Smooth muscle cell (in vitro differentiated cells): ENCODE data around the gene TBCD. TPM values are rescaled to one million over a fixed set of nuclear protein-coding genes. Genes with fewer than 3 reads are reported as not detected.

Source experiments
- DNase-seq: peaks from one replicate; lab custom pipeline; 2025; ENCODE audit not compliant: unreplicated experiment; lab: John Stamatoyannopoulos, UW
- H2AFZ ChIP-seq: fragments of 200-600 bp; sonication (generic); 2 replicates; pipeline ENCODE4 v1.6.0; 2016; ENCODE audit warnings: antibody characterized with exemption, low read depth, mild to moderate bottlenecking
- H3F3A ChIP-seq: fragments of 200-600 bp; sonication (generic); 2 replicates; pipeline ENCODE4 v1.6.0; 2017; ENCODE audit warnings: antibody characterized with exemption, low read depth
- H3K27ac ChIP-seq: fragments of 200-600 bp; sonication (generic); 2 replicates; pipeline ENCODE4 v1.5.1; 2016; ENCODE audit warnings: low read depth, mild to moderate bottlenecking
- H3K27me3 ChIP-seq: fragments of 200-600 bp; sonication (generic); 2 replicates; pipeline ENCODE4 v1.6.1; 2016; ENCODE audit warnings: low read depth, mild to moderate bottlenecking
- H3K36me3 ChIP-seq: fragments of 200-600 bp; sonication (generic); 2 replicates; pipeline ENCODE4 v1.5.1; 2016; ENCODE audit warnings: low read depth
- H3K4me1 ChIP-seq: fragments of 200-600 bp; sonication (generic); 2 replicates; pipeline ENCODE4 v1.5.1; 2016; ENCODE audit warnings: low read depth
- H3K4me2 ChIP-seq: fragments of 200-600 bp; sonication (generic); 2 replicates; pipeline ENCODE4 v1.6.0; 2016; ENCODE audit warnings: mild to moderate bottlenecking
- H3K4me3 ChIP-seq: fragments of 200-600 bp; sonication (generic); 2 replicates; pipeline ENCODE4 v1.5.1; 2016; ENCODE audit warnings: mild to moderate bottlenecking
- H3K79me2 ChIP-seq: fragments of 200-600 bp; sonication (generic); 2 replicates; pipeline ENCODE4 v1.6.0; 2016; ENCODE audit warnings: low read depth, mild to moderate bottlenecking
- H3K9ac ChIP-seq: fragments of 200-600 bp; sonication (generic); 2 replicates; pipeline ENCODE4 v1.6.0; 2016; ENCODE audit warnings: low read depth
- H3K9me3 ChIP-seq: fragments of 200-600 bp; sonication (generic); replicated peaks from 2 replicates; pipeline ENCODE4 v1.5.1; 2016; ENCODE audit warnings: low read depth
- H4K20me1 ChIP-seq: fragments of 200-600 bp; sonication (generic); 2 replicates; pipeline ENCODE4 v1.6.0; 2016; ENCODE audit warnings: low read depth
- CTCF ChIP-seq: fragments of 200-600 bp; sonication (generic); IDR thresholded peaks from 2 replicates; pipeline ENCODE4 v1.5.1; 2017; ENCODE audit warnings: borderline replicate concordance, mild to moderate bottlenecking, antibody characterized with exemption; ENCODE audit not compliant: insufficient read depth, poor library complexity, severe bottlenecking
- WGBS: methylation state at CpG from one replicate; pipeline ENCODE4 v1.1.7; 2016; ENCODE audit warnings: low lambda C conversion rate; 5-methylcytosine and 5-hydroxymethylcytosine counted together
- polyA plus RNA-seq: library from polyadenylated mRNA; unstranded; fragments of >200 nt; fragmentation: Nextera tagmentation; extraction: Ambion mirVana; gene quantifications from 2 replicates; pipeline ENCODE4 v1.2.1, GENCODE V29; 2016
- total RNA-seq: library from RNA; depleted of rRNA; stranded (reverse); fragments of >200 nt; gene quantifications from 2 replicates; pipeline ENCODE4 v1.2.3, GENCODE V29; 2014

Gene TBCD
- total and polyA plus RNA-seq, 2 experiments from 2014 or later, result 29.1 to 38.8 TPM

- H3K4me1 ChIP-seq, result peaks cover 40% of the 10 kb centered on the region
- no peaks in the 10 kb centered on the region for H3K36me3 ChIP-seq
- H3K9me3 ChIP-seq, result no peaks in the 10 kb centered on the region
- TF ChIP-seq CTCF, result no peak
- no peak overlapping the region for H3K4me3 ChIP-seq
- no peaks in the 10 kb centered on the region for H4K20me1 ChIP-seq
- H3K9ac ChIP-seq, result peak overlapping the region; percentile 73
- no peaks in the 10 kb centered on the region for H3K27me3 ChIP-seq
- no peak overlapping the region for H2AFZ ChIP-seq
- H3F3A ChIP-seq, result peaks cover 16% of the 10 kb centered on the region
- peak overlapping the region; percentile 89 for H3K27ac ChIP-seq
- DNase-seq, result no peak
- WGBS, result 81% methylated on average over 9 of the region's 9 CpGs
- peaks cover 4% of the 10 kb centered on the region for H3K79me2 ChIP-seq
- H3K4me2 ChIP-seq, result peak overlapping the region; percentile 58
Measured at GRCh38 chr17:82865774-82866395, 114.0 kb downstream of the TBCD start.

- peaks cover 12% of the 10 kb centered on the region for H3F3A ChIP-seq
- no peaks in the 10 kb centered on the region for H3K36me3 ChIP-seq
- peak; percentile 16 for DNase-seq
- peak overlapping the region; percentile 73 for H3K9ac ChIP-seq
- 35% methylated on average over 11 of the region's 11 CpGs for WGBS
- H3K27me3 ChIP-seq, result no peaks in the 10 kb centered on the region
- no peak overlapping the region for H3K4me3 ChIP-seq
- H3K4me1 ChIP-seq, result peaks cover 40% of the 10 kb centered on the region
- H4K20me1 ChIP-seq, result no peaks in the 10 kb centered on the region
- peaks cover 4% of the 10 kb centered on the region for H3K79me2 ChIP-seq
- no peak overlapping the region for H2AFZ ChIP-seq
- peak overlapping the region; percentile 58 for H3K4me2 ChIP-seq
- TF ChIP-seq CTCF, result no peak
- H3K9me3 ChIP-seq, result no peaks in the 10 kb centered on the region
- H3K27ac ChIP-seq, result peak overlapping the region; percentile 89
Measured at GRCh38 chr17:82866590-82867191, 114.8 kb downstream of the TBCD start.

- WGBS, result 92% methylated on average over 17 of the region's 18 CpGs
- Histone ChIP-seq H3K79me2 (peaks cover 4% of the 10 kb centered on the region), H3K4me1 (peaks cover 32% of the 10 kb centered on the region), H3K4me3 (no peak overlapping the region), H3F3A (peaks cover 12% of the 10 kb centered on the region), H3K27ac (peak overlapping the region; percentile 89), H3K36me3 (no peaks in the 10 kb centered on the region), H3K9me3 (no peaks in the 10 kb centered on the region), H3K4me2 (no peak overlapping the region), H3K9ac (peak overlapping the region; percentile 34), H3K27me3 (no peaks in the 10 kb centered on the region), H2AFZ (no peak overlapping the region), H4K20me1 (no peaks in the 10 kb centered on the region)
- no peak for TF ChIP-seq CTCF
- DNase-seq, result no peak
Measured at GRCh38 chr17:82867763-82868325, 116.0 kb downstream of the TBCD start.

- no peak for TF ChIP-seq CTCF
- Histone ChIP-seq H3K4me1 (peaks cover 23% of the 10 kb centered on the region), H3K27ac (no peak overlapping the region), H3K4me2 (no peak overlapping the region), H3K36me3 (no peaks in the 10 kb centered on the region), H3K9ac (no peak overlapping the region), H4K20me1 (no peaks in the 10 kb centered on the region), H3F3A (peaks cover 12% of the 10 kb centered on the region), H3K9me3 (no peaks in the 10 kb centered on the region), H3K79me2 (peaks cover 4% of the 10 kb centered on the region), H2AFZ (no peak overlapping the region), H3K27me3 (no peaks in the 10 kb centered on the region), H3K4me3 (no peak overlapping the region)
- DNase-seq, result no peak
- WGBS, result 95% methylated on average over 21 of the region's 21 CpGs
Measured at GRCh38 chr17:82868715-82869131, 116.9 kb downstream of the TBCD start.
